ENCODE measurements around the gene PIGZ. TPM values are rescaled to one million over a fixed set of nuclear protein-coding genes. Genes with fewer than 3 reads are reported as not detected.
A peak's percentile ranks its signal among the peaks of the same experiment; 100 is the strongest.

Gene PIGZ
- 10.2 TPM for total RNA-seq
- long read RNA-seq, partial matches to known transcripts, result 0 of 20 reads
- long read RNA-seq, other reads (novel, unspliced or antisense), result 15 of 20 reads

GRCh38 chr3:196968233-196969133, at the start of gene PIGZ:
PIGZ (minus strand) TSS chr3:196968833; CDS start chr3:196952031, 16,802 bp downstream.
- DNase-seq (ENCODE audit: low spot score), result peak; percentile 85

GRCh38 chr3:197017003-197017402, 48.4 kb upstream of the PIGZ start:
- DNase-seq (ENCODE audit: low spot score), result no peak

- DNase-seq (ENCODE audit: low spot score), result no peak
Measured at GRCh38 chr3:197015790-197016736, 47.4 kb upstream of the PIGZ start.

GRCh38 chr3:197014942-197015575, 46.4 kb upstream of the PIGZ start:
- no peak for DNase-seq (ENCODE audit: low spot score)

GRCh38 chr3:197014024-197014423, 45.4 kb upstream of the PIGZ start:
- DNase-seq (ENCODE audit: low spot score), result no peak

GRCh38 chr3:197012540-197012883, 43.9 kb upstream of the PIGZ start:
- no peak for DNase-seq (ENCODE audit: low spot score)

GRCh38 chr3:197011780-197012539, 43.3 kb upstream of the PIGZ start:
- DNase-seq (ENCODE audit: low spot score), result no peak

- DNase-seq (ENCODE audit: low spot score), result no peak
Measured at GRCh38 chr3:197010556-197011351, 42.1 kb upstream of the PIGZ start.

GRCh38 chr3:197009532-197010019, 40.9 kb upstream of the PIGZ start:
- no peak for DNase-seq (ENCODE audit: low spot score)

GRCh38 chr3:197008436-197009209, 40.0 kb upstream of the PIGZ start:
- no peak for DNase-seq (ENCODE audit: low spot score)

- no peak for DNase-seq (ENCODE audit: low spot score)
Measured at GRCh38 chr3:197007953-197008352, 39.3 kb upstream of the PIGZ start.

- no peak for DNase-seq (ENCODE audit: low spot score)
Measured at GRCh38 chr3:197007296-197007940, 38.8 kb upstream of the PIGZ start.

GRCh38 chr3:197006860-197007259, 38.2 kb upstream of the PIGZ start:
- no peak for DNase-seq (ENCODE audit: low spot score)

- no peak for DNase-seq (ENCODE audit: low spot score)
Measured at GRCh38 chr3:197006446-197006845, 37.8 kb upstream of the PIGZ start.

GRCh38 chr3:197003461-197004385, 35.1 kb upstream of the PIGZ start:
- no peak for DNase-seq (ENCODE audit: low spot score)

- peak; percentile 94 for DNase-seq (ENCODE audit: low spot score)
Measured at GRCh38 chr3:197002701-197003454, 34.2 kb upstream of the PIGZ start.
